RPMI8226 (cell line): ENCODE results near the gene MBD2.
A peak's percentile ranks its signal among the peaks of the same experiment; 100 is the strongest.
"Not testable (repeated sequence)": the region's sequence is repeated elsewhere in the genome, so short reads cannot be mapped to it uniquely, and the experiment has no call there.

Source experiments
- DNase-seq: peaks from one replicate; pipeline ENCODE4 v3.0.0-alpha.2; 2015

Gene MBD2

DNA sequence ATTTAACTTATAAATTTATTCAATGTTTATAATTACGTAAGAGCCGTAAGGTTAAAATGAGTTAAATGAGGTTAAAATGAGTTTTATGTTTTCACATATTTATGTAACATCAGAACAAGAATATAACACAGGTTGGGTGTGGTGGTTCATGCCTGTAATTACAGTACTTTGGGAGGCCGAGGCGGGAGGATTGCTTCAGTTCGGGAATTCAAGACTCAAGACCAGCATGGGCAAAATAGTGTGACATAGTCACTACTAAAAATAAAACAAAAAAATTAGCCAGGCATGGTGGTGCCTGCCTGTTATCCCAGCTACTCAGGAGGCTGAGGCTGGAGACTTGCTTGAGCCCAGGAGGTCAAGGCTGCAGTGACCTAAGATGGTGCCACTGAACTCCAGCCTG, 9.3 kb upstream of the MBD2 start:
- no peak for DNase-seq

DNA sequence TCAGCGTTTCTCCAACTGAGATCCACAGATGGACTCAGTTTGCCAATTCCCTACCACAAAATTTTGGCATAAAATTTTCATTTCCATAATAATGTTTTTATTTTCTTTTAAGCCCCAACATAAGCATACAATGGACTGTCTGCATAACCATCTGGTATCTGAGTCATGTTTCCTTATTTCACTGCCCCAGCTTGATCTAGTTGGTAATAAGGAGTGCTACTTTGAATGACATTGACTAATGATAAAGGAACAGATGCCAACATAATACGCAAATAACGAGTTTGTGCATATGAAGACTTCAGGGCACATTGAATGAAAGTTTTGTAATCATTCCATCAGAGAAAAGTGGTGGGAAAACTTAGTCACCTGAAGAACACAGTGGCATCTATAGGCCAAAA, 8.8 kb upstream of the MBD2 start:
- DNase-seq = no peak

DNA sequence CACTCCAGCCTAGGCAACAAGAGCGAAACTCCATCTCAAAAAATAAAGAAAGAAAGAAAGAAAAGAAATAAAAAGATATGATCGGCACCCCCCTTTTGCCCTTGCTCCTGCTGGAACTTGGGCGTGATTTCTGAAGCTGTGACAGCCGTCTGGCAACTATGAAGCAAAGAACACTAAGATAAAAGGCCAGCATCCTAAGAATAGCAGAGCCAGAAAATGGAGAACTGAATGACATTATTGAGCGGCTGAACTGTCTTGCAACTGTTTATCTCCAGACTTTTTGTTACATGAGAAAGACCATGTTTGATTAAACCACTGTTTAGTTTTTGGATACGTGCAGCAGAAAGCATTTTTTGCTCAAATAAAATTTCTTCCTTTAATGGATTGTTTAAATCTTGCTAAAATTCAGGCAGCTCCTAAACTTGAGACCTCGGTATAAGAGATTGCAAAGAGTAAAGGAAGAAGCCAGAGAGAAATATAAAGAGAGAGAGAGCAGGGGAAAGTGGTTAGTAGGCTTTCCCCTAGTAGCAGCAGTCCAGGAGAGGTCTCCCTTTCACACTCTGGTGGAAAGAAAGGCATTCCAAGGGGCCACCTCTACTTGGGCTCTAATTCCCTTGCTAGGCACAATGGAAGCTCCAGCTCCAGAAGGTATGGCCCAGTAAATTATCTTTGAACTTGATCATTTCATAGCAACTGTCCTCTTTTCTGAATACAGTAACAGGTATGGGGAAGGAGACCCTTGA, 8.2 kb upstream of the MBD2 start:
- DNase-seq = no peak

DNA sequence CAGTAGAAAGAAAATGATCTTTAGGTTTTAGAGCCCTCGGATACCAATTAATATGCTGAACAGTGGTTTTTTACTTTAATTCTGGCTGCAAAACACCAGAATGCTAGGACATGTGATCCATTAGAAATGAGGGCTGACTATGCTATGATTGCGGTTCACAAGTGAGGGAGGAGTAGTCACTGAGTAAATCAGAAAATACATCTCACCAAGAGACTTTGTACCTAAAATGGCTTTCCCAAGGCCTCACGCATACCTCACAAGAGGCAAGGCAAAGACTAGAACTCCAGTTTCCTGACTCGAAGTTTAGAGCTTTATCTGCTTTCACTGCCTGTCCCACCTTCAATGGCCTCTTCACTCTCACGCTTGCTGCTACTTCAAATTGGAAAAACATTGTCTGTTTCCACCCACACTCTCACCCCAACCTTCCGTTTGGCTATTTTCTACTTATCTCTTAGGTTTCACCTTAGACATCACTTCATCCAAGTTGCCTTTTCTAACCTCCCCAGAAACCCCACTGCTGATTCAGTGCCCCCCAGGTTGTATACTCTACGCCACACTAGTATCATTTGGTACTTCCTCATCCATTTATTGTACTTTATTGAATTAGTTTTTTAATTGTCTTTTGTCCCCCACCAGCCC, 5.1 kb upstream of the MBD2 start:
- no peak for DNase-seq

DNA sequence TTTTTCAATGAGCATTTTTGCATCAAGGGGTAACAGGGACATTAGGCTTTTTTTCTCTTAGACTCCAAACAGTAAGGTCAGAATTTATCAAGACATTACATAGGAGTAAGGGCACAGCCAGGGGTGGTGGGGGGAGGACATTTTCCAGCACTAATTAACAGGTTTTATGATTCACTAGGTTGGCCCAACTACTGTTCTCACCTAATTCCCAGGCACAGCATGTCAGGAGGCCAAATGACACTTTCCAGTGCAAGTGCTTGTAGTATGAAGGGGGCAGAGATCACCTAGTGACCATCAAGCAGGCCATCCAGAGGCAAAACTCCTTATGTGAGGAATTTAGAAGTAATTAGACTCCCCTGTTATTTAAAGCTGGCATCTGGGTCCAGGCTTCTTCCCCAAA, 3.9 kb upstream of the MBD2 start:
- DNase-seq = no peak

DNA sequence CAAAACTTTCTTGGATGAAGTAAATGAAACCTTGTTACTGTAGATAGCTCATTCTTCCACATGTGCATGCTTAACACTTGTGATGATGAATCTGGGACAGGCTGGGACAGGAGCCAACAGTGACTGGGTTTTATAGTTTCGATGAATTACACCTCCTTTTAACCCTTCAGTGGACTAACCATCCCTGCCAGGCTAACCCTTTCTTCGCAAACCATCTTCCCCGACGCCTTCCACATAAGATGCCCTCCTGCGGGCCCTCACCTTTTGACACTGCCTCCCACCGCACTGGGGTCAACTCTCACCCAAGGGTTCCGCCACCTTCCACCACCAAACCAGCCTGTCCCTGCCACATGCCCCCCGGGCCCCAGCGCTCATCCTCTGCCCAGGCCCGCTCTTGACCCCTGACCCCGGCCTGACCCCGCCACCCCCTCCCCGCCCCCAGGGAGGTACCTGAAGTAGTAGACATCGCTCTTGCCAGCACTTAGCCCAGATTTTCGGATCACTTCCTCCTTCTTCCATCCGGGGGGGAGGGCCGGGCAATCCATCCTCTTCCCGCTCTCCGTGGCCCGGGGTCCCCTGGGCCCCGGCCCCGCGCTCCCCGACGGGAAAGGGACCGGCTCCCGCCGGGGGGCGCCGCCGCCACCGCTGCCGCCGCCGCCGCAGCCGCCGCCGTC, 764 bp downstream of the MBD2 start:
- peak; percentile 92 for DNase-seq

DNA sequence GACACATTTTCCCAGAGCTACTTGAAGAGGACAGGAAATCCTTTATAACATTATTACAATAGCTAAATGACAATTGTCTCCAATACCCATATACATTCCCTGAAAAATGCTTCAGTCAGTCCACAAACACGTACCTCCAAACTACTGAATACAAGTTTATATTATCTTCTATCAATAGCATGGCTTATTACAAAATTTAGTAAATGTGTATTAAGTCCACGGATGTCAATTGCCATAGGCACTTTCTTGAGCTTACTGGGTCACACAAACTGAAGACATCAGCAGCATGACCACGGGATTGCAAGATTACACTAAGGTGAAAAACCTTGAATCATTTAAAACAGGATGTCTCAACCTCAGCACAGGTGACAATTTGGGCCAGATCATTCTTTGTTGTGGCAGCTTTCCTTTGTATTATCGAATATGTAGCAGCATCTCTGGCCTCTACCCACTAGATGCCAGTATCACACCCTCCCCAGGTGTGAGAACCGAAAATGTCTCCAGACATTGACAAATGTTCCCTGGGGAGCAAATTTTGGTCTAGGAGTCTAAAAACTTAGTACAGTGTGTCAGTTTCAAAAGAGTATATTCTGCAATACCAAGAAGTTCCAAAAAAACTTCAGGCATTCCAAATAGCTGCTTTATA, 1.4 kb downstream of the MBD2 start:
- DNase-seq = peak; percentile 79

DNA sequence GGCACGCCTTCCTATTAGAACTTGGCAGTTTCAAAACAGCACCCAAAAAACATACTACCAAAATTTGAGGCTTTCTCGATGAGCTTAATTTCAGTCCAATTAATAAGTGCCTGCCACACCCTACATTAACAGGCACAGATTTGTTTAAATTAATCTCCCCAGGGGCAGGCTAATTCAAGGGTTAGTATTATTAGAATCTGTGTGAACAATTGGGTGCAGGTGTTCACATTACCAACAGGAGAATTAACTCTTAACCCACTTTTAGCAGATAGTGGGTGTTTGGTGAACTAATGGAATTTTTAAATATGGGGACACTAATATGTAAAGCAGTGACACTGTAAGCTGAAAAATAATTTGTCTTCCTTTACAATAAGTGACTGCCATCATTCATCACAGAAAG, 4.1 kb downstream of the MBD2 start:
- DNase-seq = no peak

DNA sequence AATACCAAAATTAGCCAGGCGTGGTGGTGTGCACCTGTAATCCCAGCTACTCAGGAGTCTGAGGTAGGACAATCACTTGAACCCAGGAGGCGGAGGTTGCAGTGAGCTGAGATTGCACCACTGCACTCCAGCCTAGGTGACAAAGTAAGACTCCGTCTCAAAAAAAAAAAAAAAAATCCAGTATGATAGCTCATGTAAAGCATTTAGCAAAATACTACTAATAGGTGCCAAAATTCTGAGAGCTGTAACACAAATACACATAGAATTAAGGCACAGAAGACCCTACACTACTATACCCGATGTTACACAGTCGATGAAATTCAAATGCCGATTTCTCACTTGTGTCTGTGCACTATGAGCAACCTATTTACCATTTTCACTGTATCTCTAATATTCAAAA, 5.7 kb downstream of the MBD2 start:
- DNase-seq = not testable (repeated sequence)

DNA sequence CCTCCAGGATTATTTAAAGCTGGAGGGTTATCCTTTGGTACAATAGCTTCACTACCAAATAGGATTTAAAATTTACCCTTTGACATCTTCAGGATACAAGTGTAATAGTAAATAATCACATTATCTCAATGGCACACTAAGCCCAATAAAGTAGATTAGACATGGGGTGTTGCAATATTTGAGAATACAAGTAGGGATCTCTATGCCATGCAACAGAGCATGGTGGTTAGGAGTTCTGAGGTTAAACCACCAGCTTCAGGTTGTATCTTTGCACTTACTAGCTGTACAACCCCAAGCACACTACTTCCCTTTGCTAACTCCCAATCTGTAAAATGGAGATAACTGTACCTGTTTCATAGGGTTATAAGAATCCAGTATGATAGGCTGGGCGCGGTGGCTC, 6.2 kb downstream of the MBD2 start:
- no peak for DNase-seq

DNA sequence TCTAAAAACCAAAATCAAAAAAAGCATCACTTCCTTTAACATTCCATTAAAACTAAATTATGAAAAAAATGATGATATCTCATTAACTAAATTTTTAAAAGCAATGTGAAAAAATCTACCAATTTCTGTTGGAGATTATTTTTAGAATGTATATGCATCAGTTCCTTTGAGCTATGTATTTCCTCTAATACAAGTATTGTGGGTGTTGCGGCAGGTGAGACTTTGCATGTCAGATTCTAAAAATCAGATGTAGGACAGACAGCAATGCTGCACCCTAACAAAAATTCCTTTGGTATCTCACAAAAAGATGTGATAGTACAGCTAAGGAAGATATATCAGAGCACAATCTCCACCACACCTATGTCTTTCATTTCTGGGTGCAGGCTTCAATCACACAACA, 6.8 kb downstream of the MBD2 start:
- no peak for DNase-seq

DNA sequence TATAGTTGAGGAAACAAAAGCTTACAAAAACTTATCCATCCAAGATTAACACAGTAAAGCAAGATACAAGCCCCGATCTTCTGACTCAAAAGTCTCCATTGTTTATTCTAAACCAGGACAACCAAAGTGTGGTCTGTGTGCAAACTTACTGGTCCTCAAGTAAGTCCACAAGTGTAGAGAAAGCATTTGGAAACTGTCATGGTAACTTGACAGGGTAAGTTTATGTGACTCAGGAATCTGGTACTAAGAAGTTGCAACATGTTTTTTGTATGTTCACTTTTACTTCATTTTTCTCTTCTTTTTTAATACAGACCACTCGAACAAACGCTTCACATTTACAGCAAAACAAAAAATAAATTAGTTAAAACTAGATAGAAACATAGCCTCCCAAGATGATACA, 9.4 kb downstream of the MBD2 start:
- no peak for DNase-seq

DNA sequence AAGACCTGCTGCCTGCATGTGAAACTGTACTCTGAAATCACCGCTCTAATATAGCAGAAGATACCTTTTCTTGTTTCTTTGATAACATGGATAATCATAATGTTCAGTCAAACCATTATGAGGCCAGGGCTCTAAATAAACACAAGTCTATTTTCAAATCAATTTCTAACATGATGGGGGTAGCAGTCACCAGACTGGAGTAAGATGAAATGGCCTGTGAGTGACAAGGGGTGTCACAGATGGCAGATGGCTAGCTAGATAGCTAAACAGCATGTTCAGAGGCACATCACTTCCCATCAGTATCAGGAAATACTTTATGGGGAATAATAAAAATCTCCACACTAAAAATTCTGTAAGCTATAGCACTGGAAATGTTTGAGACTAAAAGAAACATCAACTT, 14.0 kb downstream of the MBD2 start:
- no peak for DNase-seq

DNA sequence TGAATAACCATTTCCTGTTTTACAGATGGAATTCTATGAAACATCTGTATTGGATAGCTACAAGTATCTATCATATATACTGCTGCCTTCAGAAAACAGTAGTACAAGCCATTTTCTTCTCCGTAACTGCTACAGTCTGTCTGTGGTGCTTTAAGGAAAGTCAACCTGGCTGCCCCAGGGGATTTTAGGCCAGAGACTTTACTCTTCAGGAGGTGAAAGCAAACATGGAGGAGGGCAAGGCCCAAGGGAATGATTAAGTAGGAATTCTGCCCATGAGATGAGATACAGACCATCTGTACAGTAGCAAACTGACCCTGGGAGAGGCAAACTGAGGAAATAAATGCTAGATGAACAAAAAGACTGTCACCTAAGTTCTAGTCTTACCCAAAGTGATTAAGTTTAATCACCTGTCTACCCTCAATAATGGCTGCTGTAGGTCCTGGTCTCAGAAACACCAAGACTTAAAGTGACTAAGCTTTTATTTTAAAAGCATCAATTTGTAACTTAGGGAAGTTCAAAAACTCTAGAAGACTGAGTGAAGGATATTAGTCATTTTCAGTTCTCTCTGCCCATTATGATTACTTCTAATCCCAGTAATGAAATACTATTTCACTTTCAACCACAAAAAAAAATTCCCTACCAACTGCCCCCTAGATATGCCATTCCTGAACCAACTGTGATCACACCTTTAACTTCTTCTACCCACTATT, 14.8 kb downstream of the MBD2 start:
- DNase-seq = no peak

DNA sequence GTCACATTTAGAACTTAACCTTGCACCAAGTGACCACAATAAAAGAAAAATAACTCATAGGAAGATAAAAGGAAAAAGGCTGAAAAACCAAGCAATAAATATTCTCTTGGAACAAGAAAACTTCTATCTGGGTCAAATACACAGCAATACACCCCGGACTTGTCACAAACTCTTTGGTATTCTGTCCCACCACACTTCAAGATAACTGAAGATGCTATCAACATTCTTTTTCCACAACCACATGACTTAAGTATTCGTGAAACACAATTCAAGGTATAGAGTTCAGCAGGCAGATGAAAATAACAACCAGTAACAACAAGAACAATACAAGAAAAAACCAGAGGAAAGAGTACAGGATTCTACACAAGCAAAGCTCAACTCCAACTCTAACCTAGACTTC, 18.0 kb downstream of the MBD2 start:
- no peak for DNase-seq

DNA sequence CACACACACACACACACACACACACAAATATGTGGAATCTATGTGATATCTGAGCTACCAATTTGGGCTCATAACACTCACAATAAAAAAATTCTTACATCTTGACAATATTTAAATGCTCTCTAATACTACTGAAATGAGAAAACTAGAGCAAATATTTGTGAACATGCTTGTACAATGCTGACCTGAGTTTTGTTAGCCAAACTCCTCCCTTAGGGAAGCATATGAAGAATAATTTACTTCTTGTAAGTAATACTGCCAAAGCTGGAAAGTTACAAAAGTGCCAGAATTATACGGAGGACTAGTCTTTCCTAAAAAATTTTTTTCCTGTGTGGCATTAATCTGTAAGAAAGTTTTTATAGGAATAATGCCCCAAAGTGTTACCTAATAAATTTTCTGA, 18.5 kb downstream of the MBD2 start:
- DNase-seq = no peak

DNA sequence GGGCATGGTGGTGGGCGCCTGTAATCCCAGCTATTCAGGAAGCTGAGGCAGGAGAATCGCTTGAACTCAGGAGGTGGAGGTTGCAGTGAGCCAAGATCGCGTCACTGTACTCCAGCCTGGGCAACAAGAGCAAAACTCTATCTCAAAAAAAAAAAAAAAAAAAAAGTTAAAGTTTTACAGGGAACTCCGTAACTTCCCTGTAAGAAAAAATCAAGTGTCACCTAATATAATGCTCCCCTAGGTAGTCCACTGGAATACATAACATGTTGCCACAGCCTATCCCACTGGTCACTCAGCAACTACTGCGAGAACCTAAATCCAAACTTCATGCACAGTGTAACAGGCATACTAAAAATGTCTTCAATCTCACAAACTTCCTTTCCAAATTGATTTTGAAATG, 19.0 kb downstream of the MBD2 start:
- DNase-seq = not testable (repeated sequence)

DNA sequence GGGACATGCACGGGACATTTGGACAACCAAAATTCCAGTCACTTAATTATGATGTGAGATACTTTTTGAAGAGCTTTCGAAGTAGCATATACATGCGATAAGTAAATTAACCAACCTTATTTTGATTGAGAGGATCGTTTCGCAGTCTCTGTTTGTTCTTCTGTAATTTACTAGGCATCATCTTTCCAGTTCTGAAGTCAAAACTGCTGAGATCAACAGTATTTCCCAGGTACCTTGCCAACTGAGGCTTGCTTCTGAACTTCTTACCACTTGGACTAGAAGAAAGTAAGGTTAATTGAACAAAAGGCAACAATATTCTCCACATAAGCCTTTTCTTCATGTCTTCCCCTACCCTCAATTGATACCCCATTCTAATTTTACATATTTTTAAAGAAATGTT, 19.6 kb downstream of the MBD2 start:
- DNase-seq = no peak

DNA sequence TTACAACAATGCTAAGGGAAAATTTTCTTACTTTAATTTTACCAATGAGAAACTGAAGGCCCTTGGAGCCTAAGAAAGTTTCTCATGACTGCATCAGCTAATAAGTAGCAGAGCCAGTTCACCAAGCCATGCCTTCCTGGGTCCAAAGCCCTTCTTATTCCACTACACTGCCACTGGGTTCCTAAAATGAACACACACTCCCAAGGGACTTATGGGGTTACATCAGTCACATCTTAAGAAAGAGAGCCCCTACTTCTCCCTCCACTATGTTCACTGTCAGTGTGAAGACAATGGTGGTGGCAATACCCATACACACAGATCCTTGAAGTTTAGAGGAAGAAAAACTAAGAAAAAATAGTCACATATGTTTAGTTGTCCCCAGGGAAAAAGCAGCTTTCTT, 20.6 kb downstream of the MBD2 start:
- no peak for DNase-seq

DNA sequence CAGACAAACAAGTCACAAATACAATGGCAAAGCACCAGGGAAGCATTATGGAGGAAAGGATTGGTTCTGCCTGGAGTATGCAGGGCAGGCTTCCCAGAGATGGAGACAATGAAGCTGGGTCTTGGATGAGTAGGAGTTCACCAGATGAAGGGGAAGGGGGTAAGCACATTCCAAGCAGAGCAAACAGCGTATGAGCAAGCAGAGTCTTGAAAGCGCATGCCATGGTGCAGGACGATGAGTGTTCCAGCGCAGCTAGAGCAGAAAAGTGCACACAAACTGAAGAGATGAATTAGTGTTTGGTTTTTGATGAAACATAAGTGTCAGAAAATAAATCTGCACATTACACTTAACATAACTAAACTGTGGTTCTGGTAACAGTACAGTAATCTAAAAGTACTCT, 21.6 kb downstream of the MBD2 start:
- DNase-seq = no peak

DNA sequence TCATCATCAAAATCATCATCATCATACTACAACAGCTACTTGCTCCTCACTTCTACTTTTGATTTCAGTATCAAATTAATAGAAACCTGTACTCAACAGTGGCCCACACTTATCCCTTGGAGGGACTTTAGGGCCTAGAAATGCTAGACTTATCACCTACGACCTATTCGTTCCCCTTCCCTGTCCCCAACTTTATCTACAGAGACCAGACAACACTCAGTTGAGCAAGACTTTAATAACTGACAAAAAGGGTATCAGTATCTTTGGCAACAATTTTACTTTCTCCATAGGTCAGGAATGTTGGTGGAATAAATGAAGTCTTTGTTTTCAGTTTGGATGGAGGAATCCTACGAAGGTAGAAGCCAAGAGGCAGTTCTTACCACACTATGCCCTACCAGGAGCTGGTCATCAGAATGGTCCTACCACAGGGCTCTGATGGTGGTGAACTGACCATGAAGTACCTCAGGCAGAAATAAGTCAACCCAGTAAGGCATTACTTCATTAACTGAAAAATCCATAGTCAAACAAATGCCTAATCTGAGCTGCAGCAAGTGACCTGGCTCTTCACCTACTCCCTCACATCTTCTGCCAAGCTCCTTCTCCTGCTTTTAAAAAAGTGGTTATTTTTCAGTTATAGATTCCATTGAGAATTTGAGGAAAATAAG, 26.6 kb downstream of the MBD2 start:
- no peak for DNase-seq

DNA sequence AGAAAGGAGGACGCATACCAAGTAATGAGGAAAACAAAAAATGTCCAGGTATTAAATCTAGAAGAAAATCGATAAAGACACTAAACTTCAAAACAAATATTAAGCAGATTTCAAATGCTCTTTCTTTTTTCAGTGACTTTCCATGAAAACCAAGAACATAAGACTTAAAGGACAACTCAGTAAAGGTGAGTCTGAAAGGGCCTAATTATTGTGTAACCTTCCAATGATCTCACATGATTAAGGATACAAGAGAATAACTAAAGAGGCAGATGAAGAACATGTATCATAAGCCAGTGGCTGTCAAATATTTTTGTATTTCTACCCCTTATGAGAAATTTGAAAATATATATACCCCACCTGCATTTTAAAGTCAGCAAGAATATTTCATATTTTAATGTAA, 30.7 kb downstream of the MBD2 start:
- no peak for DNase-seq

DNA sequence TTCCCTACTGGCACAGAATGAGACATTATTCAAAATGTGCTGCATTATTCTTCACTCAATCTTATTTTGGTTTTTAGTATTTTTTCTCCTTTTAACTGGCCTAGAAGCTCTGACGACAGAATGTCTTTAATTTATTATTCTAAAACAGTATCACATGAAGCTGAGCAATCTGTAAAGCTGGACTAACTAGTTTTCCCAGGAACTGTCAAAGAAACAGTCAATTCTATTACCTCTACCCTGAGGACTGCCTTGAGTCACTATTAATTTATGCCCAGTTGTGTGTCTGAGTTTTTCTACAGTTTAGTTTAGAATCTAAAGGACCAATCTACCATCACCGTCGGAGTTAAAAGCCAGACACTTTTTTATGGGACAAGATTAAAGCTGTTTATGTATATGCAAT, 31.6 kb downstream of the MBD2 start:
- no peak for DNase-seq
